ENCODE data around the gene ARFGAP1.
A peak's percentile ranks its signal among the peaks of the same experiment; 100 is the strongest.

The ARFGAP1 gene

DNA sequence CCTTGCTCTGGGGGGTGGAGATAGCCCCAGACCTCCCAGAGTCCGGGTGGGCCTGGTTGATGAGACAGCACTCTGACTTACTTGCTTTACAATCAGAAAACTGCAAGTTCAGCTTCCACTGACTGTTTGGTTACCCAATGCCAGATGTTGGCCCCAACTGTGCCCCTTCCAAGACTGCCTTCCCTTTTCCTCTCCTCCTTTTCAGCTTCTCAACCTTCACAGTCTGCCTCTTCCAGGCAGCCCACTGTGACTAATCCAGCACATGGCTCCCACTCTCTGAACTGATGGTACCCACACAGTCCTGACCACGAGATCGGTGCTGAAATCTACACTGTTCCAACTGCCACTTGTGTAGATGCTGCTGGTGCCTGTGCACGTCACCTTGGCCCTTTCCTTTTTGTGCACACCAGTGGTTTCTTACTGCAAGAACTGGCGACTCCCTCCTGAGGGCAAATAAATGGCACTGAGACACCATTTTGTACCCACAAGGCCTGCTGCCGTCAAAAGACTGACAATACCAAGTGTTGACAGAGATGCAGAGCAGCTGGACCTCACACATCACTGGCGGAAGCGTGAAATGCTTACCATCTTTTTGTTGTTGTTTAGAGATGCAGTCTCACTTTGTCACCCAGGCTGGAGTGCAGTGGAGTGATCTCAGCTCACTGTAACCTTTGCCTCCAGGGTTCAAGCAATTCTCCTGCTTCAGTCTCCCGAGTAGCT lies 1.8 kb upstream of the ARFGAP1 start:
- no peak overlapping the region for H3K4me3 ChIP-seq (ENCODE audit: low read depth, low read length)
- TF ChIP-seq CTCF (IDR thresholded peaks at IDR 0.05; ENCODE audit: borderline replicate concordance, insufficient read depth, low read depth, low read length), result no peak

- TF ChIP-seq CTCF (IDR thresholded peaks at IDR 0.05; ENCODE audit: borderline replicate concordance, insufficient read depth, low read depth, low read length), result no peak
- peak overlapping the region; percentile 59 for H3K4me3 ChIP-seq (ENCODE audit: low read depth, low read length)
These were observed 506 bp downstream of the ARFGAP1 start for GRCh38 chr20:63273059-63273579.

DNA sequence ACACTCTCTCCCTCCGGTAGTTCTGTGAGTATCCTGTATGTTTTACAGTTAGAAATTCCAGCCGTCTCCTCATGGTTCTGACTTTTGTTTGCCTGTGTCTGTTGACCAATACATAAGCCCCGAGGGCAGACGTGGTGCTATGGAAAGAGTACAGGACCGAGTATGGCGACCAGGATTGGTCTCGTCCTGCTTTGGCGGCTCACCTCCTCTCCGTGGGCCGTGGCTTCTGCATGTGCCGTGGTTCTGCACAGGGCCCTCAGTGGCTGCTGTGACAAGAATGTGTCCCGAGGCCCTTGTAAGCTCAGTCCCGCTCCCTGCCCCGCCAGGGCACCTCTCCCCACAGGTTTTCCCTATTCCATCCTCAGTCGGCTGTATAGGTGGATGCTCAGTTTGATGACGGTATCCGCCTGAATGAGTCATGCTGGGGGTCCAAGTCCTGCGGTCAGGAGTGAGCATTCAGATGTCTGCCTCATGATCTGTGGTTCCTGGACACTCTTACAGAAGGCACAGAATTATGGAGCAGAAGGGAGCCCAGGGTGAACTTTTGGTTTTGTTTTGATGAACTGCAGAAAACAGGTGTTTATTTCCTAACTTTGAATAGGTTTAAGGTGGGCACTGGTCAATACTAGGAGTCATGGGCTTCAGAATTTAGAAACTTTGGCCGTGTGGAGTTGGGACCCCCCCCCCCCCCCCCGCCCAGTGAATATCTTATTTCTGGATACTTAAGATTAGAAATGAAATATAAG lies 1.2 kb downstream of the ARFGAP1 start:
- H3K4me3 ChIP-seq (ENCODE audit: low read depth, low read length), result peak overlapping the region; percentile 59
- TF ChIP-seq CTCF (IDR thresholded peaks at IDR 0.05; ENCODE audit: borderline replicate concordance, insufficient read depth, low read depth, low read length), result no peak

- H3K4me3 ChIP-seq (ENCODE audit: low read depth, low read length), result no peak overlapping the region
These were observed 2.0 kb downstream of the ARFGAP1 start for GRCh38 chr20:63274381-63275228.

GRCh38 chr20:63275825-63276224 lies 3.2 kb downstream of the ARFGAP1 start:
- no peak overlapping the region for H3K4me3 ChIP-seq (ENCODE audit: low read depth, low read length)
- TF ChIP-seq CTCF (IDR thresholded peaks at IDR 0.05; ENCODE audit: borderline replicate concordance, insufficient read depth, low read depth, low read length), result no peak

More at GRCh38 chr20:63274381-63275228, 2.0 kb downstream of the ARFGAP1 start:
- no peak for TF ChIP-seq CTCF (IDR thresholded peaks at IDR 0.05; ENCODE audit: borderline replicate concordance, insufficient read depth, low read depth, low read length)

GRCh38 chr20:63276956-63277355 lies 4.3 kb downstream of the ARFGAP1 start:
- H3K4me3 ChIP-seq (ENCODE audit: low read depth, low read length), result no peak overlapping the region
- no peak for TF ChIP-seq CTCF (IDR thresholded peaks at IDR 0.05; ENCODE audit: borderline replicate concordance, insufficient read depth, low read depth, low read length)
